WERI-Rb-1 (cell line): ENCODE data around the gene DCUN1D3.

Experiments
- DNase-seq: peaks from one replicate; pipeline ENCODE4 v3.0.0-alpha.2; 2020
- H3K27ac ChIP-seq: fragments of 250-450 bp; sonication (Bioruptor Pico); 2 replicates; pipeline ENCODE4 v1.5.1; 2020; ENCODE audit warnings: mild to moderate bottlenecking, moderate library complexity
- H3K27me3 ChIP-seq: fragments of 250-450 bp; sonication (Bioruptor Pico); 2 replicates; pipeline ENCODE4 v1.5.1; 2021; ENCODE audit warnings: mild to moderate bottlenecking, low read depth, moderate library complexity; ENCODE audit not compliant: insufficient read depth, severe bottlenecking
- H3K36me3 ChIP-seq: fragments of 250-450 bp; sonication (Bioruptor Pico); 2 replicates; pipeline ENCODE4 v1.5.1; 2020; ENCODE audit warnings: mild to moderate bottlenecking, moderate library complexity
- H3K4me3 ChIP-seq: 2 replicates; pipeline ENCODE4 v1.5.1; 2011; ENCODE audit warnings: low read depth, mild to moderate bottlenecking, control low read depth, low read length
- H3K9me3 ChIP-seq: fragments of 250-450 bp; sonication (Bioruptor Pico); 2 replicates; pipeline ENCODE4 v1.5.1; 2021; ENCODE audit warnings: mild to moderate bottlenecking, moderate library complexity; ENCODE audit not compliant: severe bottlenecking
- CTCF ChIP-seq: IDR thresholded peaks from 2 replicates; pipeline ENCODE4 v1.5.1; 2011; ENCODE audit warnings: low read depth, mild to moderate bottlenecking, control low read depth, inconsistent platforms, low read length

DCUN1D3 gene

GRCh38 chr16:20818929-20819585 is 81.1 kb downstream of the DCUN1D3 start:
- TF ChIP-seq CTCF = no peak
- DNase-seq = no peak
- no peak overlapping the region for H3K27ac ChIP-seq
- no peaks in the 10 kb centered on the region for H3K9me3 ChIP-seq
- no peak overlapping the region for H3K4me3 ChIP-seq
- H3K36me3 ChIP-seq = peaks cover 70% of the 10 kb centered on the region
- H3K27me3 ChIP-seq = no peaks in the 10 kb centered on the region

GRCh38 chr16:20814784-20815183 is 85.4 kb downstream of the DCUN1D3 start:
- TF ChIP-seq CTCF = no peak
- no peak overlapping the region for H3K27ac ChIP-seq
- DNase-seq = no peak
- no peaks in the 10 kb centered on the region for H3K9me3 ChIP-seq
- H3K4me3 ChIP-seq = no peak overlapping the region
- peaks cover 49% of the 10 kb centered on the region for H3K36me3 ChIP-seq
- H3K27me3 ChIP-seq = no peaks in the 10 kb centered on the region

GRCh38 chr16:20812510-20812909 is 87.6 kb downstream of the DCUN1D3 start:
- Histone ChIP-seq H3K36me3 (peaks cover 34% of the 10 kb centered on the region), H3K27ac (no peak overlapping the region), H3K9me3 (no peaks in the 10 kb centered on the region), H3K27me3 (no peaks in the 10 kb centered on the region), H3K4me3 (no peak overlapping the region)
- DNase-seq = no peak
- no peak for TF ChIP-seq CTCF

GRCh38 chr16:20811889-20812439 is 88.2 kb downstream of the DCUN1D3 start:
- H3K27ac ChIP-seq = no peak overlapping the region
- H3K27me3 ChIP-seq = no peaks in the 10 kb centered on the region
- no peak overlapping the region for H3K4me3 ChIP-seq
- H3K36me3 ChIP-seq = peaks cover 28% of the 10 kb centered on the region
- no peaks in the 10 kb centered on the region for H3K9me3 ChIP-seq
- no peak for DNase-seq
- no peak for TF ChIP-seq CTCF

GRCh38 chr16:20807862-20808261 is 92.3 kb downstream of the DCUN1D3 start:
- no peak overlapping the region for H3K4me3 ChIP-seq
- no peaks in the 10 kb centered on the region for H3K27me3 ChIP-seq
- DNase-seq = no peak
- H3K36me3 ChIP-seq = no peaks in the 10 kb centered on the region
- no peak for TF ChIP-seq CTCF
- no peaks in the 10 kb centered on the region for H3K9me3 ChIP-seq
- no peak overlapping the region for H3K27ac ChIP-seq
